Right cardiac atrium (tissue), 5 donors: ENCODE results near the gene EFNA3. TPM values are rescaled to one million over a fixed set of nuclear protein-coding genes. Genes with fewer than 3 reads are reported as not detected.
"Not testable (repeated sequence)": the region's sequence is repeated elsewhere in the genome, so short reads cannot be mapped to it uniquely, and the experiment has no call there.

Experiments
- ATAC-seq, 2 donors: fragments of 200-7000 bp; cut with Tn5 transposase; one replicate each; pipeline versions ENCODE4 v1.8.0 to v1.9.1; 2020; ENCODE audit warnings: moderate library complexity in 2 of 2, mild to moderate bottlenecking in 1 of 2
- DNase-seq, 3 donors: peaks; one replicate each; pipeline ENCODE4 v3.0.0-alpha.2; 2020
- H3K27ac ChIP-seq: one replicate; pipeline ENCODE4 v1.5.1; 2013; ENCODE audit warnings: mild to moderate bottlenecking, low read length, control low read depth, moderate library complexity
- H3K27me3 ChIP-seq: one replicate; pipeline ENCODE4 v1.6.1; 2013; ENCODE audit not compliant: control insufficient read depth, insufficient read depth
- H3K4me1 ChIP-seq: one replicate; pipeline ENCODE4 v1.6.1; 2013; ENCODE audit warnings: low read length; ENCODE audit not compliant: control insufficient read depth, insufficient read depth
- H3K4me3 ChIP-seq: one replicate; pipeline ENCODE4 v1.5.1; 2013; ENCODE audit warnings: low read length, control low read depth
- H3K9me3 ChIP-seq: one replicate; pipeline ENCODE4 v1.6.1; 2013; ENCODE audit warnings: low read length; ENCODE audit not compliant: control insufficient read depth
- WGBS: extraction: QIAGEN DNeasy Blood & Tissue Kit; methylation state at CpG from one replicate; pipeline ENCODE4 v1.1.7; 2013; 5-methylcytosine and 5-hydroxymethylcytosine counted together
- intact Hi-C, 4 donors: fragments of 100-400 bp; cut with DNase I; formaldehyde crosslinking; loops; one replicate each; pipeline versions ENCODE4 v1.11.0 to v1.14.0; 2022 to 2023
- polyA plus RNA-seq: library from polyadenylated mRNA; stranded (reverse); fragments of 200-250 nt; gene quantifications from one replicate; pipeline ENCODE4 v1.2.3, GENCODE V29; 2013
- total RNA-seq, 4 donors: library from RNA; stranded (reverse); fragmentation: NEBNext Ultra II Directional; extraction: Animal tissue kit (Norgen Biotek cat#: 25700); gene quantifications; one replicate each; pipeline ENCODE4 v1.2.1, GENCODE V29; 2021
- donor health status: healthy with polysubstance abuse.
- donor health status: DM: no; HTN: yes; CAD: no.
- donor health status: DM: no; HTN: no; CAD: no.
- donor health status: DM: no; HTN: yes; CAD: no; lungs with severe emphysema.
- donor health status: DM: yes; HTN: yes; CAD: no.

EFNA3 gene
- total and polyA plus RNA-seq, 5 donors, result 0.78 to 1.9 (median 1.2) TPM

GRCh38 chr1:155118090-155118489 is 39.5 kb downstream of the EFNA3 start:
- H3K4me1 ChIP-seq, ATAC-seq, H3K27me3 ChIP-seq, H3K27ac ChIP-seq, H3K9me3 ChIP-seq, DNase-seq, intact Hi-C loops, H3K4me3 ChIP-seq: not testable (repeated sequence)
- 89% methylated on average over 7 of the region's 7 CpGs for WGBS

GRCh38 chr1:155120253-155120652 is 41.6 kb downstream of the EFNA3 start:
- Histone ChIP-seq H3K9me3 (no peaks in the 10 kb centered on the region), H3K4me3 (no peak overlapping the region), H3K4me1 (no peaks in the 10 kb centered on the region), H3K27ac (no peak overlapping the region), H3K27me3 (no peaks in the 10 kb centered on the region)
- DNase-seq (no peak), ATAC-seq (no peak)
- 58% methylated on average over 6 of the region's 6 CpGs for WGBS
- intact Hi-C loops, result no loop called here

- Histone ChIP-seq H3K27me3 (no peaks in the 10 kb centered on the region), H3K4me3 (no peak overlapping the region), H3K27ac (no peak overlapping the region), H3K4me1 (no peaks in the 10 kb centered on the region), H3K9me3 (no peaks in the 10 kb centered on the region)
- ATAC-seq, result no peak
- DNase-seq, result no peak
- 82% methylated on average over 2 of the region's 2 CpGs for WGBS
- intact Hi-C loops, result no loop called here
These were observed 42.6 kb downstream of the EFNA3 start for GRCh38 chr1:155121249-155121648.

GRCh38 chr1:155122308-155122707 is 43.7 kb downstream of the EFNA3 start:
- 89% methylated on average over 2 of the region's 2 CpGs for WGBS
- no peaks in the 10 kb centered on the region for H3K9me3 ChIP-seq
- H3K4me1 ChIP-seq, result no peaks in the 10 kb centered on the region
- DNase-seq (no peak), ATAC-seq (no peak)
- H3K4me3 ChIP-seq, result no peak overlapping the region
- intact Hi-C loops, result no loop called here
- no peaks in the 10 kb centered on the region for H3K27me3 ChIP-seq
- no peak overlapping the region for H3K27ac ChIP-seq

- Histone ChIP-seq H3K9me3 (no peaks in the 10 kb centered on the region), H3K4me1 (no peaks in the 10 kb centered on the region), H3K4me3 (no peak overlapping the region), H3K27ac (no peak overlapping the region), H3K27me3 (no peaks in the 10 kb centered on the region)
- ATAC-seq (peak in 1 of 2 donors; percentile 8), DNase-seq (no peak)
- 52% methylated on average over 4 of the region's 4 CpGs for WGBS
- intact Hi-C loops, result no loop called here
These were observed 45.2 kb downstream of the EFNA3 start for GRCh38 chr1:155123801-155124200.

- ATAC-seq (no peak), DNase-seq (no peak)
- WGBS, result 68% methylated on average over 16 of the region's 16 CpGs
- no peaks in the 10 kb centered on the region for H3K9me3 ChIP-seq
- H3K4me3 ChIP-seq, result no peak overlapping the region
- H3K27me3 ChIP-seq, result no peaks in the 10 kb centered on the region
- peak overlapping the region; percentile 12 for H3K27ac ChIP-seq
- no peaks in the 10 kb centered on the region for H3K4me1 ChIP-seq
- intact Hi-C loops, result loop anchor here in 3 of 4 donors (5.0 kb wide), 2 partner anchors 32 to 43 kb away; no protein-coding TSS in a partner anchor
These were observed 46.1 kb downstream of the EFNA3 start for GRCh38 chr1:155124503-155125463.

- no peaks in the 10 kb centered on the region for H3K27me3 ChIP-seq
- H3K4me1 ChIP-seq, result no peaks in the 10 kb centered on the region
- DNase-seq (peak in 2 of 3 donors; percentile 21 to 62), ATAC-seq (no peak)
- intact Hi-C loops, result loop anchor here in 3 of 4 donors (5.0 kb wide), 2 partner anchors 33 to 42 kb away; no protein-coding TSS in a partner anchor
- WGBS, result 72% methylated on average over 11 of the region's 11 CpGs
- no peaks in the 10 kb centered on the region for H3K9me3 ChIP-seq
- no peak overlapping the region for H3K27ac ChIP-seq
- H3K4me3 ChIP-seq, result no peak overlapping the region
These were observed 46.9 kb downstream of the EFNA3 start for GRCh38 chr1:155125511-155125945.

- DNase-seq (peak; percentile 76 to 89 (median 85)), ATAC-seq (peak; percentile 53 to 58)
- Histone ChIP-seq H3K4me1 (no peaks in the 10 kb centered on the region), H3K4me3 (peak overlapping the region; percentile 79), H3K27me3 (no peaks in the 10 kb centered on the region), H3K9me3 (no peaks in the 10 kb centered on the region), H3K27ac (peak overlapping the region; percentile 3)
- 28% methylated on average over 53 of the region's 53 CpGs for WGBS
- intact Hi-C loops, result loop anchor here in 3 of 4 donors (5.0 kb wide), 2 partner anchors 34 to 41 kb away; no protein-coding TSS in a partner anchor
These were observed 47.4 kb downstream of the EFNA3 start for GRCh38 chr1:155125946-155126555.

- peak overlapping the region; percentile 79 for H3K4me3 ChIP-seq
- peak; percentile 3 to 7 for ATAC-seq
- no peaks in the 10 kb centered on the region for H3K4me1 ChIP-seq
- 3% methylated on average over 32 of the region's 32 CpGs for WGBS
- peak overlapping the region; percentile 3 for H3K27ac ChIP-seq
- peak; percentile 43 to 75 (median 70) for DNase-seq
- no peaks in the 10 kb centered on the region for H3K27me3 ChIP-seq
- intact Hi-C loops, result loop anchor here in 3 of 4 donors (5.0 kb wide), 2 partner anchors 34 to 41 kb away; no protein-coding TSS in a partner anchor
- no peaks in the 10 kb centered on the region for H3K9me3 ChIP-seq
These were observed 48.0 kb downstream of the EFNA3 start for GRCh38 chr1:155126556-155127104.

- intact Hi-C loops, result loop anchor here in 3 of 4 donors (5.0 kb wide), 2 partner anchors 35 to 40 kb away; no protein-coding TSS in a partner anchor
- Histone ChIP-seq H3K4me3 (peak within 1 kb of the TSS; percentile 79), H3K27ac (peak within 1 kb of the TSS; percentile 81), H3K4me1 (no peaks in the 10 kb centered on the region), H3K9me3 (no peaks in the 10 kb centered on the region), H3K27me3 (no peaks in the 10 kb centered on the region)
- ATAC-seq (peak; percentile 74 to 76), DNase-seq (peak; percentile 77 to 91 (median 91))
- under 1% methylated on average over 76 of the region's 76 CpGs for WGBS
These were observed 48.7 kb downstream of the EFNA3 start, which contains the start of gene EFNA1 for GRCh38 chr1:155127105-155127966. Gene EFNA1, plus strand, starts transcription at chr1:155127876. Its CDS starts 102 bp downstream, at chr1:155127978.
